ENCODE results near the gene FBP1.
"Not testable (repeated sequence)": the region's sequence is repeated elsewhere in the genome, so short reads cannot be mapped to it uniquely, and the experiment has no call there.

Gene FBP1

GRCh38 chr9:94568972-94569712 is 70.2 kb downstream of the FBP1 start:
- DNase-seq = no peak

DNA sequence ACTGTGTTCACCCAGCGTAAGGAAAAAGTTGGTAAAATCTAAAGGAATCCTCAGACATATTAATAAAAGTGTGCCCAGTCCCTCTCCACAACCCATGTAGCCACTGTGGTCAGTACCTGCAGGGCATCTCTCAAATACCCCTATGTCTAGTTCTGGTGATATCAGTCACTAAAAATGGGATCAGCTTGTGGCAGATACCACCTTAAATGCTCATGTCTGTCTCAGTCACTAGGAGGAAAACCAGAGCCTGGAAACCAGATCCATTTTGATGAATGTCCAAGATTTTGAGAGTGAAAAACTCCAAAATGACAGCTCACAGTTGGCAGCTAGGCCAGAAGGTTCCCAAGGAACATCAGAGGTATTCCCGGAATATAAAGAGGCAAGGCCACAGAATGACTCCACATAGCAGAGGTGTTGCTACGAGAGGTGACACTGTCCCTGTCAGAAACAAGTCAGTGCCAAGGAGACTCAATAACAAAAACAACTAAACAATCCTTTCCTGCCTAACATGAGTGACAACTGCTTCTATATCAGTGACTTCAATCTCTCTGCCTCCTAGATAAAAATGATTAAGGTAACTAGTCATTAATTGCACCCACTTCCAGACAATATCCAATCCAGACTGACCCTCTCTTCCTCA is 70.9 kb downstream of the FBP1 start:
- DNase-seq = no peak

GRCh38 chr9:94567271-94567670 is 72.0 kb downstream of the FBP1 start:
- no peak for DNase-seq

DNA sequence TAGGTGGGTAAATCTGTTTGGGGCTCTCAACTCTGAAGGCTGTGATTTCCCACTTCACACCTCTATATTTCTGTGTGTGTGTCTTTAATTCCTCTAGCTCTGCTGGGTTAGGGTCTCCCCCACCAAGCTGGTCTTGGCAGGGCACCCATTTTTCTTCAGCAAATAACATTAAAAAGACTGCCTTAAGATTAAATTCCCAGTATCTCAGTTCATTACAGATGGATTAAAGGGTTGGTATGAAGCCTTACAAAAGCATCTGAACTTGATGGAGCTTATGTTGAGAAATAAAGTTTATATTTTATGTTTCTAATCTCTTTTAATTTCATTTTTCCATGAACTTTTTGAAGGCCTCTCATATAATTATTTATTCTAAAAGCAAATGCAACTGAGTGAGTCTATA is 72.8 kb downstream of the FBP1 start:
- DNase-seq = no peak

DNA sequence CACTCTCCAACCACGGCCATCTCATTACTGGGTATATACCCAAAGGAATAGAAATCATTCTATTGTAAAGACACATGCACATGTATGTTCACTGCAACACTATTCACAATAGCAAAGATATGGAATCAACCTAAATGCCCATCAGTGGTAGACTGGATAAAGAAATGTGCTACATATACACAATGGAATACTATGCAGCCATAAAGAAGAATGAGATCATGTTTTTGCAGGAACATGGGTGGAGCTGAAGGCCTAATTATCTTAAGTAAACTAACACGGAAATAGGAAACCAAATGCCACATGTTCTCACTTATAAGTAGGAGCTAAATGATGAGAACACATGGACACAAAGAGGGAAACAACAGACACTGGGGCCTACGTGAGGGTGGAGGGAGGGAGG is 75.0 kb downstream of the FBP1 start:
- DNase-seq = not testable (repeated sequence)

DNA sequence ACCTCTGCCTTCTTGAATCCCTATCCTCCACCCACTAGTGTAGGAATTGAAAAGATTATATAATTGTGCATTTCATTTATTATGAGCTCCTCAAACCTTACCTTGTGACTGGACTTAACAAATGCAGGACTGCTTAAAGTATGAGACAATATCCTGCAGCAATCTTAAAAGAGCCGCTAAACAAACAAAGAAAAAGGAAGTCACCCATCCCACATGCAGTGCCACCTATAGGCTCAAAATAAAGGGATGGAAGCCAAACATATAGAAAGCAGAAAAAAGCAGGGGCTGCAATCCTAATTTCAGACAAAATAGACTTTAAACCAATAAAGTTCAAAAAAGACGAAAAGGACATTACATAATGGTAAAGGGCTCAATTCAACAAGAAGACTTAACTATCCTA is 75.8 kb downstream of the FBP1 start:
- no peak for DNase-seq

DNA sequence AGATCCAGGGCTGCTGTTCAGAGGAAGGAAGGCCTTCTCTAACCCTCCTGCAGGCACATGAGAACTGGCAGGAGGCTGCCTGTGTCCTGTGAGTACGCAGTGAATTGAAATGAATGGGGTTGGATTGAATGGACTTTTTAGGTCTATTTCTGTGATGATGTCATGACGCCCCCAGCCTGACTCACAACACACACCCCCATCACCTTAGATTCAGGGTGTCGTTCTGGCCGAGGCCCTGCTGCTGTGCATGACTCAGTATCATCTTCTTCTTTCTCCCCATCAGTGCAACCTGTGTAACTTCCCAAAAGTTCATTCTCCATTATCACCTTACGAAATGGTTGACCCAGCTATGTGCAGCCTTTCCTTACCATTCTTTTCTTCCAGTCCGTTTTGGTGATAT is 79.1 kb downstream of the FBP1 start:
- no peak for DNase-seq

DNA sequence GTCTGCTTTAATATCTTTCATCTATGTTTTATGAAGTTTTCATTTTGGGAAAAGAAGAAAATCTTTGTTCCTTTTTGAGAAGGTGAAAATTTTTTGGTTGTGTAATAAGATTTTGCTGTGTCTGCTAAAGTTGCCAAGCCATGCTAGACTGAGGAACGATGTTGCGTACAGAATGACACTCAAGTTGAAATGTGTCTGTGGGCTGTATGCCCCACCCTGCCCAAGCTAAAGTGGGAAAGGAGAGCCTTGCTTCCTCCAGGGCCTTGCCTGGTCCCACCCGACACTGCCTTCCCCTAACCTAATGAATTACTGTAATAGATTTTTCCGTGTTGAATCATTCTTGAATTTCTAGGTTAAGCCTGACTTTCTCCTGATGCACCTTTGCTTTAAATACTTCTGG is 81.9 kb downstream of the FBP1 start:
- DNase-seq = no peak

DNA sequence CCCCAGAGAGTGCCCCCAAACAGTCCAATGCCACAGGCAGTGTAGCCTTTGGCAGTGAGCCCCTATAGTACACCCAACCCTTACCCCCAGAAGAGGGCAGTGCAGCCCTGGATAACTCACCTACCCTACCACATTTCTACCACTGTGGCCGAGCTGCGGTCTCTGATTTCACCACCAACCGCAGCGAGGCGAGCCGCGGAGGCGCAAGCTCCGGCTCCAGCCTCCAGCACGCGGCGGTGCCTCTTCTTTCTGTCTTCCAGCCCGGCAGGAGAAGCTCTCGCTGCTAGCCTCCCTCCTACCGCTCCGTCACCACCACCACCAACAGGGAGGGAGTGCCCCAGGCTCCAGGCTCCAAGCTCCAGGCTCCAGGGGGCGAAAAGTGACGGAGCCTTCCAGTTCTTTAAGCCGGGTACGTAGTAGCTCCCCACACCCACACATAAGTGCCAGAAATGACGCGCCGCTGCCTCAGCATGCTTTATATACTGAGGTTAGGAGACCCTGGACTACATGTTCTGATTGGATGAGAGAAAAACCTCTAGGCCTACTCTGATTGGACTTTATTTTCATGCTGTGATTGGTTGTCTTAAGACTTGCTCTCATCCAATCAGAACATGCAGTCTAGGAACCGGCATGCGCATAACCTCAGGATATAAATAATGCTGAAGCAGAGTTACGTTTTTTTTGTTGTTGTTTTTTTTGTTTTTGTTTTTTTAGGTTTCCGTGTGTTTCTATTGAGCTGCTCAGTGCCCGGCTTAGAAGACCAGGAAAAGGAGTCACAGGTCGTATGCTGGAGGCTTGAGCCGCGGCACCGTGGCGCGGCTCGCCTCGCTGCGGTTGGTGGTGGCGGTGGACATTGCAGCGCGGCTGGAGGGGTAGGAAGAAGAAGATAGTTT is 84.6 kb downstream of the FBP1 start, which contains the start of gene PCAT7:
PCAT7 (plus strand) TSS at position 645 of the 893 bp plus-strand sequence.
- peak; percentile 86 to 87 for DNase-seq

GRCh38 chr9:94554078-94554438 is 85.3 kb downstream of the FBP1 start:
- no peak for DNase-seq
